Measurements from ENCODE around the gene MVB12B.

DNA sequence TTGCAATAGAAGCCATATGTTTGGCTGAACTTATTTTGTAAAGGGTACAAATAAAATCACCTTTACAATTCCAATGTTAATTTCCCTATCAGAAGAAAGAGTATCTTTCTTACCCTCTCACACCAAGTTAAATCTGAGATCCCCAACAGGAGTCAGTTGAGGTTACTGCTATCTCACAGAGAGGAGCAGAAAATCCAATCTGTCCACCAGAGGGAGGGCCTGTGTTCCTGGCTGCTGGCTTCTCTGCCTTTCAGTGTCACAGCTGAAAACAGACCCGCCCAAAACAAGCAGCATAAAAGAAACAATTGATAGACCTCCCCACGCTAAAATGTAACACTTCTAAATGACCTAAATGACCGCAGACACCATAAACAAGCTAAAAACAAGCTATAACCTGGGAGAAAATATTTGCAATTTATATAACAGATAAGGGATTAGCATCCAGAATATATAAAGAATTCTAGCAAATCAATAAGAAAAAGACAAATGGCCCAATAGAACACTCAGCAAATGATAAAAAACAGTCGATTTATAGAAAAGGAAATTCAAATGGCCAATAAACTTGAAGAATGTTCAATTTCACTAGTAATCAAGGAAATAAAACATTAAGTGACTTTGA, 24.5 kb upstream of the MVB12B start:
- TF ChIP-seq CTCF (IDR thresholded peaks at IDR 0.05) (peak; percentile 80), ZFX (IDR thresholded peaks at IDR 0.05; ENCODE audit: borderline replicate concordance) (no peak)

Measured in 22Rv1 (cell line).